NB4 (cell line): Measurements from ENCODE around the gene PCDHGA11.
"Not testable (repeated sequence)": the region's sequence is repeated elsewhere in the genome, so short reads cannot be mapped to it uniquely, and the experiment has no call there.

ENCODE experiments used
- MYC ChIP-seq: IDR thresholded peaks from 2 replicates; pipeline ENCODE4 v1.6.1; 2011; ENCODE audit warnings: low read depth, low read length
- POLR2A ChIP-seq: IDR thresholded peaks from 2 replicates; pipeline ENCODE4 v1.6.1; 2011; ENCODE audit warnings: mild to moderate bottlenecking; ENCODE audit not compliant: insufficient read length; ENCODE audit errors: extremely low read depth
- TF ChIP-seq, protein P1 (sequence below): IDR thresholded peaks from one replicate; pipeline ENCODE4 v1.5.1; 2012; ENCODE audit warnings: low read depth, low read length
- TF ChIP-seq, protein P2 (sequence below): IDR thresholded peaks from 2 replicates; pipeline ENCODE4 v1.6.1; 2011; ENCODE audit warnings: low read depth, low read length

GRCh38 chr5:141432308-141432707 lies 11.5 kb downstream of the PCDHGA11 start:
- not testable (repeated sequence) for TF ChIP-seq POLR2A, MYC
- TF ChIP-seq, protein P1, sequence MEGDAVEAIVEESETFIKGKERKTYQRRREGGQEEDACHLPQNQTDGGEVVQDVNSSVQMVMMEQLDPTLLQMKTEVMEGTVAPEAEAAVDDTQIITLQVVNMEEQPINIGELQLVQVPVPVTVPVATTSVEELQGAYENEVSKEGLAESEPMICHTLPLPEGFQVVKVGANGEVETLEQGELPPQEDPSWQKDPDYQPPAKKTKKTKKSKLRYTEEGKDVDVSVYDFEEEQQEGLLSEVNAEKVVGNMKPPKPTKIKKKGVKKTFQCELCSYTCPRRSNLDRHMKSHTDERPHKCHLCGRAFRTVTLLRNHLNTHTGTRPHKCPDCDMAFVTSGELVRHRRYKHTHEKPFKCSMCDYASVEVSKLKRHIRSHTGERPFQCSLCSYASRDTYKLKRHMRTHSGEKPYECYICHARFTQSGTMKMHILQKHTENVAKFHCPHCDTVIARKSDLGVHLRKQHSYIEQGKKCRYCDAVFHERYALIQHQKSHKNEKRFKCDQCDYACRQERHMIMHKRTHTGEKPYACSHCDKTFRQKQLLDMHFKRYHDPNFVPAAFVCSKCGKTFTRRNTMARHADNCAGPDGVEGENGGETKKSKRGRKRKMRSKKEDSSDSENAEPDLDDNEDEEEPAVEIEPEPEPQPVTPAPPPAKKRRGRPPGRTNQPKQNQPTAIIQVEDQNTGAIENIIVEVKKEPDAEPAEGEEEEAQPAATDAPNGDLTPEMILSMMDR: not testable (repeated sequence)
- TF ChIP-seq, protein P2, sequence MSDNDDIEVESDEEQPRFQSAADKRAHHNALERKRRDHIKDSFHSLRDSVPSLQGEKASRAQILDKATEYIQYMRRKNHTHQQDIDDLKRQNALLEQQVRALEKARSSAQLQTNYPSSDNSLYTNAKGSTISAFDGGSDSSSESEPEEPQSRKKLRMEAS: not testable (repeated sequence)
